NOMO-1 treated with DMSO at 0.1 percent for 48 hours (cell line): ENCODE data around the gene RANBP2.
"Not testable (repeated sequence)": the region's sequence is repeated elsewhere in the genome, so short reads cannot be mapped to it uniquely, and the experiment has no call there.

ENCODE experiments used
- DNase-seq: peaks from one replicate; lab custom pipeline; 2025; ENCODE audit not compliant: unreplicated experiment; lab: John Stamatoyannopoulos, UW

The RANBP2 gene

GRCh38 chr2:108719149-108720044 lies at the start of gene RANBP2:
RANBP2 (plus strand) TSS chr2:108719482; CDS start chr2:108719607, 125 bp downstream.
- DNase-seq, result peak; percentile 89

GRCh38 chr2:108670282-108670681 lies 49.0 kb upstream of the RANBP2 start:
- DNase-seq, result not testable (repeated sequence)

GRCh38 chr2:108672200-108672805 lies 47.0 kb upstream of the RANBP2 start:
- DNase-seq, result not testable (repeated sequence)

- DNase-seq, result not testable (repeated sequence)
Observed at GRCh38 chr2:108676522-108676921, 42.8 kb upstream of the RANBP2 start.

GRCh38 chr2:108677239-108677744 lies 42.0 kb upstream of the RANBP2 start:
- DNase-seq, result not testable (repeated sequence)

- not testable (repeated sequence) for DNase-seq
Observed at GRCh38 chr2:108678198-108678651, 41.1 kb upstream of the RANBP2 start.

- not testable (repeated sequence) for DNase-seq
Observed at GRCh38 chr2:108680805-108681204, 38.5 kb upstream of the RANBP2 start.

- DNase-seq, result not testable (repeated sequence)
Observed at GRCh38 chr2:108688818-108689756, 30.2 kb upstream of the RANBP2 start.

- not testable (repeated sequence) for DNase-seq
Observed at GRCh38 chr2:108690001-108690400, 29.3 kb upstream of the RANBP2 start.

- DNase-seq, result no peak
Observed at GRCh38 chr2:108691447-108691846, 27.8 kb upstream of the RANBP2 start.

GRCh38 chr2:108701208-108701607 lies 18.1 kb upstream of the RANBP2 start:
- no peak for DNase-seq

- peak; percentile 9 for DNase-seq
Observed at GRCh38 chr2:108701806-108702205, 17.5 kb upstream of the RANBP2 start.

GRCh38 chr2:108704871-108705270 lies 14.4 kb upstream of the RANBP2 start:
- no peak for DNase-seq

GRCh38 chr2:108707300-108707699 lies 12.0 kb upstream of the RANBP2 start:
- DNase-seq, result no peak

- not testable (repeated sequence) for DNase-seq
Observed at GRCh38 chr2:108716971-108717370, 2.3 kb upstream of the RANBP2 start.

GRCh38 chr2:108726048-108726447 lies 6.8 kb downstream of the RANBP2 start:
- not testable (repeated sequence) for DNase-seq

- DNase-seq, result not testable (repeated sequence)
Observed at GRCh38 chr2:108734656-108735055, 15.4 kb downstream of the RANBP2 start.

- not testable (repeated sequence) for DNase-seq
Observed at GRCh38 chr2:108757973-108758372, 38.7 kb downstream of the RANBP2 start.

- DNase-seq, result not testable (repeated sequence)
Observed at GRCh38 chr2:108762618-108763017, 43.3 kb downstream of the RANBP2 start.

- not testable (repeated sequence) for DNase-seq
Observed at GRCh38 chr2:108766671-108767070, 47.4 kb downstream of the RANBP2 start.

- DNase-seq, result not testable (repeated sequence)
Observed at GRCh38 chr2:108767859-108768258, 48.6 kb downstream of the RANBP2 start.
